Right hindlimb (tissue), 1 donor: ENCODE data around the gene PICALM.

Experiments
- DNase-seq: peaks from one replicate; pipeline ENCODE4 v3.0.0-alpha.2; 2018

The PICALM gene

GRCh38 chr11:86046116-86046515 lies 22.8 kb downstream of the PICALM start:
- DNase-seq, result no peak

DNA sequence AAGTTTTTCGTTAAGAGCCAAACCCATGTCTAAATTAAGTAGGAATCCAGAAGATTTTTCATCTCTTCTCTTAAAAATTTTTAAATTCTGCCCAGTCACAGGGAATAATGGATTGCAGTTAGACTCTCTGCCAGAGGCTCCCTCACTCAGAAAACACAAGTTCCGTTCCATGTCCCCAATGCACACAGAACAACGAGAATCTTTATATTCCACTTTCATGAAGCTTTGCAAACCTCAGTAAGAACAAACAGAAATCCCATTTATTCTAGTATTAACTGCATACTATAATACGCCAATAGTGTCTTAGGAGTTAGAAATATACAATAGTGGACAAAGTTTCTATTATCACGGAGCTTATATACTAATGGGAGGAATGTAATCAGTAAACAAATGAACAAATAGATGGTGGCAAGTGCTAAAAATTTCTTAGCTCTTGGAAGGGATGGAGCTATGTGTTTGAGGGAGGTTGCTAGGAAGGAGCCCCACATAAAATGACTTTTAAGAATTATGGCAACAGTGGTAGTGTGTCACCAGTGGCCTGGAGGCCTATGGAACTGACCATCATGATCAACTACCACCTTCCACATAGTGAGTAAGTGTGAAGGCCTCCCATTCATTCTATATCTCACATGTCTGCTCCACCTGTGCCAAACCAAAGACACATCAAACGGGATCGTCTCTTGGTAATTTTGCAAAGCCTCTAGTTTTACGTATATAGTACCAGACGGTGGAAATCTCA lies 24.9 kb downstream of the PICALM start:
- no peak for DNase-seq

DNA sequence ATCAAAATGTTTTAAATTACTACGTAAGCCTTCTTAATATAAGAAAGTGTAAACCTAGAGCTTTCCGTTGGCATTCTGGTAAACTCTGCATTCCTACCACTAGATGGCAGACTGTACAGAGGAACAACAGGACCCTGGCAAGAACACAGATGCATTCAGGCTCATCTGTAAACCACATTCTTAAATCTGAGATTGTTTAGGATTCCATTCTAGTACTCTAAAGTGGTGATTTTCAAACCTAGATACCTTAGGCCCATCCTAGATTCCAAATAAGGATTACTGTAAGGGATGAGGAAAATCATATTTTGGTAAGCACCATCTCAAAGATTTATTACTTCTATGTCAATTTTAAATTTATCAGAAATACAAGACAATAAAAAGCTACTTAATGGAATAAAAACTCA lies 26.9 kb downstream of the PICALM start:
- DNase-seq, result peak; percentile 78

- DNase-seq, result no peak
These were observed 27.7 kb downstream of the PICALM start for GRCh38 chr11:86040919-86041850.

DNA sequence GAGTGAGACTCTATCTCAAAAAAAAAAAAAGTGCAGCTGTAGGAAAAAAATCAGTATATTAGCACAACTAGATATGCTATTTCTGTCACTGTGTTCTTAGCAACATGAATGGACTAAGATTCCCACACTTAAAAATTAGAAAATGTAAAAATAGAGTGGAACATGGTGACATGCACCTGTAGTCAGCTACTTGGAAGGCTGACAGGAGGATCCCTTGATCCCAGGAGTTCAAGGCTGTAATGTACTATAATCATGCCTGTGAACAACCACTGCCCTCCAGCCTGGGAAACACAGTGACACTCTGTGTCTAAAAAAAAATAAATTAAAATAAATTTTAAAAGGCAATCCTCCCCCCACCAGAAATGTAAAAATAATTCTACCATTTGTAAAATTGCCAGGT lies 29.8 kb downstream of the PICALM start:
- DNase-seq, result no peak

GRCh38 chr11:86037743-86038142 lies 31.1 kb downstream of the PICALM start:
- DNase-seq, result no peak

DNA sequence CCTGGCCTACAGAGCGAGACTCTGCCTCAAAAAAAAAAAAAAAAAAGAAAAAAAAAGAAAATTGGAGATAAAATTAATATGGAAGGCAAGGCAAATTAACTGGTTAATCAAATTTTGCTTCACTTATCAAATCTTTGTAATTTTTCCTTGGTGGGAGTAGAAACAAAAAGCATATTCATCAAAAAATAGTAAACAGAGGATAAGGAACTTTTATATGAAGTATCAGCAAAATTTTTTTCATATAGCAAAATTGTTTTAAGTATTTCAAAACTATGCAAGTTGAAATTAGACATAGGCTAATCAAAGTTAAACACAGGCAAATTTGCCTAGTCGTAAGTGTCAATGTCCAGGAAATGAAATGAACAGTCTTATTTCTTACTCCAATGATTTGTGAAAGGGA lies 33.0 kb downstream of the PICALM start:
- DNase-seq, result no peak

DNA sequence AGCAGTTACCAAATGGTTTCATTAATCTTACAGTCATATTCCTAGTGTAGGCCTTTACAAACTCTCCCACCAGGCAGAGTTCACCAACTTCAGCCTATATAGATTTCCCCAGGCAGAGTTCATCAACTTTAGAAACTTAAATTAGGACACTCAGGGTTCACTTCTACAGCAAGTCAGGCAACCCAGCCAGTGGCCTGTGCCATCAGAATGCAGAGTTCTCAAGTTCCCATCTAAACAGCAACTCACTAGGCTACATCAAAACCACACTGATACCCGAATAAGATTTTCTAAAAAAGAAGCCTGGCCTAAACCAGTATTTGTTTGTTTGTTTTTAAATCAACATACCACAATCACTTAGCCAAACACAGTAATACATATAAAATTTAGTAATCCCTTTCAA lies 33.7 kb downstream of the PICALM start:
- DNase-seq, result no peak

- no peak for DNase-seq
These were observed 34.2 kb downstream of the PICALM start for GRCh38 chr11:86034710-86035109.

- no peak for DNase-seq
These were observed 47.5 kb downstream of the PICALM start for GRCh38 chr11:86021377-86021776.

- DNase-seq, result no peak
These were observed 50.6 kb downstream of the PICALM start for GRCh38 chr11:86018249-86018648.

GRCh38 chr11:86016451-86016850 lies 52.4 kb downstream of the PICALM start:
- DNase-seq, result no peak

GRCh38 chr11:86015699-86016098 lies 53.2 kb downstream of the PICALM start:
- DNase-seq, result no peak

- no peak for DNase-seq
These were observed 54.7 kb downstream of the PICALM start for GRCh38 chr11:86014221-86014620.

GRCh38 chr11:86013713-86014112 lies 55.2 kb downstream of the PICALM start:
- DNase-seq, result no peak

GRCh38 chr11:86011175-86011574 lies 57.7 kb downstream of the PICALM start:
- DNase-seq, result no peak

GRCh38 chr11:86003654-86004053 lies 65.2 kb downstream of the PICALM start:
- DNase-seq, result no peak

DNA sequence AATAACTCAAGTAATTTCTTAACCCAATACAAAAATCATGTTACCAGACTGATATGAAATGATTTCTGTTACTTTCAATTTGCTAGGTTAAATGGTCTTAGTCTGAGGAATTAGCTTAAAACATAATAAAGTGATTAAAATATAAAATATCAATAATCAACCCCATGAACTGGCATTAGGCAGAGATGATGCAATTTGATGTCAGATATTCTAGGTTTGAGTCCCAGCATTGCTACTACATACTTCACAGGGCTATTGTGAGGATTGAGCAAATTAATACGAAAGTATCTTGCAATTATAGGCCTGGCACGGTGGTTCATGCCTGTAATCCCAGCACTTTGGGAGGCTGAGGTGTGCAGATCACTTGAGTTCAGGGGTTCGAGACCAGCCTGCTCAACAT lies 66.5 kb downstream of the PICALM start:
- no peak for DNase-seq

GRCh38 chr11:85991508-85991907 lies 77.4 kb downstream of the PICALM start:
- no peak for DNase-seq

DNA sequence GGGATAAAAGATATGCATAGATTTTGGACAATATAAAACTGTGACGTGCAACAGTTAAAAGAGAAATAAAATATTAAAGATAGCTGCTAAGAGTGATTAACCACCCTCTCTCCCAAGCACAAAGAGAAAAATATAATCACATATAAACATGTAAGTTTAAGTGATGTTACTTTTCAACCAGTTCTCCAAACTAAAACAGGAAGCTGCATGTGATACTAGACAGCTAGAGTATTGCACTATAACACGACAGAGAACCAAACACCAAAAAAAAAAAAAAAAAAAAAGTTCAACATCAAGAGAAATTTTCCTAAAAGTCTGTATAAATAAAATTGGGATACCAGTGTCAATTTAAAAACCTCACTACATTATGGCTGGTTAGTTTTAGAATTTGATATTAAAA lies 79.1 kb downstream of the PICALM start:
- no peak for DNase-seq

- no peak for DNase-seq
These were observed 80.1 kb downstream of the PICALM start for GRCh38 chr11:85988780-85989179.

DNA sequence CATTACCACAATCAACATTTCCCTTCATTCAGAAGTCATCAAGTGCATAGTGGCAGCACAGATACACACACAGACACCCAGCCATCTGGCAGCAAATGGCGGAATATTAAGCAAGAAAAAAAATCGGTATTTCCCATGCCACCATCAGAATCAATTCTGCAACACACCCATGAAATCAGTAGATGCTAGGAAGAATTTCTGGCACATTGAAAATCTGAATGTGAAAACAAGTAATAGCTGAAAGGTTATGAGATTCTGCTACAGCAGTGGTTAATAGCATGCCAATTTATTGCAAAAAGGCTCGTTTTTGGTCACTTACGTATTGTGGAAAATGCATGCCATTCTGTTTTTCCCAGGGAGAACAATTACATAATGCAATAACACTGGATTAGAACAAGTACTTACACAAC lies 91.1 kb downstream of the PICALM start:
- no peak for DNase-seq

DNA sequence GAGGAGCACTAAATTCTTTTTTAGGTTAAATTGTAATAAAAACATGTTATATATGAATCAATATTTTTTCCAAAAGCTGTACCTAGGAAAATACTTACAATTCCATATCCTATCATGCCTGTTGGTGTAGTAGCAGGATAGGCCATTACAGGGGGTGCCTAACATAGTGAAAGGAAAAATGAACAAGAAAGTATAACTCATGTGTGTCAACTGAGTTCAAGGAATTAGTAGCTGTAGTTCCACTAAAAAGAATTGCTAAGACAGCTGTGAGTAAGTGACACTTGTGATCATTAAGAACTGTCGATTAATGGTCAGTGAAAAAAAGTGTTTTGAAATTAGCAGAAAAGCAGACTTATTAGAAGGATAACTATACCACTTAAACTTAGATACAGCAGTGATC lies 92.4 kb downstream of the PICALM start:
- no peak for DNase-seq

DNA sequence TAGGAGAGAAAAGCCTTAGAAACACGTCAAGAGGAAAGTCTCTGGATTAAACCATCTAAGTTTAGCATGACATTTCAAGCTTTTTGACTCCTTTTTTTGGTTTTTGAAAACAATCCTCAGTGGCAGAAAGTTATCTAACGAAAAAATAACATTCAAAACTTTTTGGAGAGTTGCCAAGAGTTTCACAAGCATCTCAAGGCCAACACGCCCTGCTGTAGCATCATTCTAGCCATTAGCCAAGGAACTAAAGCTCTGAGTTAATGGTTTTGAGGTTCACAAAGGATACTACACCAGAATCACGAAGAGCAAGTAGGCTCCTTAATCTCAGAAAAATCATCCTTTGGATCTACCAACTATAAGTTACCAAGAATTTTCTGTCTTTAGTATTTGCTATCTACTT lies 94.8 kb downstream of the PICALM start:
- DNase-seq, result no peak
